Amniotic stem cell (primary cell): Measurements from ENCODE around the gene CSDE1.

Experiments
- DNase-seq: peaks from one replicate; lab custom pipeline; 2025; lab: John Stamatoyannopoulos, UW

CSDE1 gene

GRCh38 chr1:114749835-114750234, 7.9 kb downstream of the CSDE1 start:
- no peak for DNase-seq

DNA sequence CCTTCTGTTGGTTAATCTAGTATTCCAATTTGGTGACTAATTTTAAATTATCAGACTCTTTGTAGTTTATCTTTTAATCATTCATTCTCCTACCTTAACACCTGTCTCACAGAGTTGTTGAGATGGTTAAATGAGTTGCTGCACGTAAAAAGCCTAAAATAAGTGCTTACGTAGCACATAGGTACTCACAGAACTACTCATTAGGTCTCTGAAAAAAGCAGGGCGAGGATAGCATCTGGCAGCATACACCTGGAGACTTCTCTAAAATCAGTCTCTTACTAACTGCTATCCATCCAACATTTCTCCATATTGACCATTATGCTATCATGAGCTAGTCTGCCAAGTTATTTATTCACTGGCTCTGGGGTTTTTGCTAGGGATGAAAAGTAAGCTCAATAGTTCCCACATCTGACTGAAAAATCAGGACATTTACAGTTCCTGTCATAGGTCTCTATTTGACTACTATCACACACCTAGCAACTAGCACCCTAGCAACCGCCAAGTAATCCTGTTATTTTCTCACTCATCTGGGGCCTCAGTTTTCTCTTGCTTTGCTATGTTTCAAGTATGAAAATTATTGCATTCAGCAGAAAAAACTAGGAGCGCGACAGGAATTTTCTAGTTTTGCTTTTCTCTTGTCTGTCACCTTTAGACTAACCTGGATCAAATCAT, 11.2 kb downstream of the CSDE1 start:
- no peak for DNase-seq

GRCh38 chr1:114745291-114745690, 12.5 kb downstream of the CSDE1 start:
- DNase-seq, result no peak

GRCh38 chr1:114741963-114742746, 15.6 kb downstream of the CSDE1 start:
- DNase-seq, result no peak

DNA sequence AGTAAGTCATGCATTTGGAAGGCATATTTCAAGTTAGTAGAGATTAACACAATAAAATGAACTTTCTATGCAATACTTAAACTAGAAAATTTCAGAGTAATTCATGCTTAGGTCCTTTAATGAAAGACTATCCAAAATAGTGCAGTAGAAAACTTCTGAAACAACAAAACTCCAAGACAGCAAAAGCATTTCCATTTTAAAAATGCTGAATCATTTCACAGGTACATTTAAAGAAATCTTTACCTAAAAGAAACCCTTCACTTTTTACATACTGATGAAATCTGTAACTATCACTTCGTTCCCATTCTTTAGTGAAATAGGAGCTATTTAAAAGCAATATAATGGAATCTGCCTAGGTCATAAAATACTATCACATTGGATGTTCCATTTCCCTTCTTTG, 17.5 kb downstream of the CSDE1 start:
- no peak for DNase-seq

DNA sequence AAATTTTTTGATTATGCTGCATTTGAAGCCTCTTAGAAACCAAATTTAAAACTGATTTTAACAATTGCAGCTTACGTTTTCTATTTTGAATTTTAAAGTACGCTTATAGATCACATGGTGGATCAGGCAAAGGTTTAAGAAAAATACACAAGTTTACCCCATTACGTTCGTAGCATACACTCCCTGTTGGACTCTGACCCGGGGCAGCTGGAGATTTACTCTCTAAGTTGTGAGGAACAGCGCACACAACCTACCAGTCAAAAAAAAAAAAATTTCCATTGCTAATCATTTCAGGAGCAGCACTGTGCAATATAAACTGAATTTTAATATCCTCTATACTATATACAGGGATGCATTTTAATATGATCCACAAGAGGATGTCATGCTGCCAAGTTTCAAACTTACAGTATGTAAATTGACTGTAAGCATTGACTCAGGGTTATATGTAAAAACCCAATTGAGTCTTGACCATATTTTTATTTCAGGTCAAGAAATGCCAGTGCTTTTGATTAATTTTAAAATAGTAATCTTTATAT, 20.4 kb downstream of the CSDE1 start:
- no peak for DNase-seq

GRCh38 chr1:114735479-114735878, 22.3 kb downstream of the CSDE1 start:
- no peak for DNase-seq

- DNase-seq, result no peak
Observed at GRCh38 chr1:114729782-114730181, 28.0 kb downstream of the CSDE1 start.

GRCh38 chr1:114728553-114728952, 29.2 kb downstream of the CSDE1 start:
- no peak for DNase-seq

DNA sequence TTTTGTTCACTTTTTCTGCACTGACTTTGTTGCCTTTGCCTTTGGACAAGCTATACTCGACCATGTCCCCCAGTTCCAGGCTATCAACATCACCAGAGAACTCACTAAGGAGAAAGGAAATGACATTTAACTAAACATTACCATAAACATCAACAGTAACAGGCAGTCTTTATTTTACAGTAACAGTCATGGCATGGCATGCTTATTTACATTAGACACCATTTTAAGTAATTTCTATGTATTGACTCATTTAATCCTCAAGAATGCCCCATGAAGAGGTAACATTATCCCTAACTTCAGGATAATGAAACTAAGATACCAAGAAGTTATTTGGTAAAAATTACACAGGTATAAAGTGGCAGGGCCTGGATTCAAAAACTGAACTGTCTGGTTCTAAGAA, 32.6 kb downstream of the CSDE1 start:
- DNase-seq, result no peak

DNA sequence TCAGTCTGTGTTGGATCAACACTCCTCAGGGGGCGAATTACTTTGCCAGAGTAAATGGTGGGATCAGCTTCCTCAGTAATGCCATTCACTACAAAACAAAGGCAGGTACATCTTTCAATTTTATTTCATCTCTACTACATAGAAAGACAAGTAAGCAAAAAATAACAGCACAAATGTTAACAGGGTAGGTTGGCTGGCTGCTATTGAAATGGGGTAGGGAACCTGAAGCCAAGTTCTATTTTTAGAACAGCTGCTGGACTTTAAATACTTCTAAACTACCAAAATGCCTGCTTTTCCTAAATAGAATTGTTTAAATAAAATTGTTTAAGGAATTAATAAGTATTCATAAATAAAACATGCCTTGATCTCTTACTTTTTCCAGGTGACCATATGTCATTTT, 33.9 kb downstream of the CSDE1 start:
- no peak for DNase-seq

GRCh38 chr1:114723457-114723856, 34.3 kb downstream of the CSDE1 start:
- no peak for DNase-seq

- no peak for DNase-seq
Observed at GRCh38 chr1:114720492-114720891, 37.3 kb downstream of the CSDE1 start.

- DNase-seq, result no peak
Observed at GRCh38 chr1:114719424-114719787, 38.4 kb downstream of the CSDE1 start.

DNA sequence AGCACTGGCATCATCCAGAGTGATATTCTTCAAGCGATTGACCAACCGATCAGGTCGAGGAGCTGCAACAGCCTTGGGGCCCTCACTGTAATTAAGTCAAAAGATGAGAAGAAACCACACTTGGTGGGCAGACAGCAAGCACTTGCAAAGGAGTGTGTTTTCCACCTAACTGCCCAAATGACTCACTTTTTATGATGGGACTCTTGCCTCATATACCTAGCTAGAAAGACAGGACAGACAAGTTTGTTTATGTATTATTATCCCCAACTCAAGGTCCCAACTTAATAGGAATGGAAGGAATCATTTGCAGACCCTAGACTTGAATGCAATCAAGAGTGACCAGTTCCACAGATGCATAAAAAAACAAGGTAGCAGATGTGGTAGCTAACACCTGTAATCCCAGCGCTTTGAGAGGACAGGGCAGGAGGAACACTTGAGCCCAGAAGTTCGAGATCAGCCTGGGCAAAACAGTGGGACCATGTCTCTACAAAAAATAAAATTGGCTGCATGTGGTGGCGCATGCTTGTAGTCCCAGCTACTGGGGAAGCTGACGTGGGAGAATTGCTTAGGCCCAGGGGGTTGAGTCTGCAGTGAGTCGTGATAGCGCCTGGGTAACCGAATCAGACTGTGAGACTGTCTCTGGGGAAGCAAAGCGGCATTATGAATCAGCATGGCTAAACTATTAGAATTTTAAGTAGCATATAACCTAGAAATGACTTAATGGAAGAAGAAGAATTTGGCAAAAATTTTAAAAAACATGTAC, 38.9 kb downstream of the CSDE1 start:
- DNase-seq, result peak; percentile 1

DNA sequence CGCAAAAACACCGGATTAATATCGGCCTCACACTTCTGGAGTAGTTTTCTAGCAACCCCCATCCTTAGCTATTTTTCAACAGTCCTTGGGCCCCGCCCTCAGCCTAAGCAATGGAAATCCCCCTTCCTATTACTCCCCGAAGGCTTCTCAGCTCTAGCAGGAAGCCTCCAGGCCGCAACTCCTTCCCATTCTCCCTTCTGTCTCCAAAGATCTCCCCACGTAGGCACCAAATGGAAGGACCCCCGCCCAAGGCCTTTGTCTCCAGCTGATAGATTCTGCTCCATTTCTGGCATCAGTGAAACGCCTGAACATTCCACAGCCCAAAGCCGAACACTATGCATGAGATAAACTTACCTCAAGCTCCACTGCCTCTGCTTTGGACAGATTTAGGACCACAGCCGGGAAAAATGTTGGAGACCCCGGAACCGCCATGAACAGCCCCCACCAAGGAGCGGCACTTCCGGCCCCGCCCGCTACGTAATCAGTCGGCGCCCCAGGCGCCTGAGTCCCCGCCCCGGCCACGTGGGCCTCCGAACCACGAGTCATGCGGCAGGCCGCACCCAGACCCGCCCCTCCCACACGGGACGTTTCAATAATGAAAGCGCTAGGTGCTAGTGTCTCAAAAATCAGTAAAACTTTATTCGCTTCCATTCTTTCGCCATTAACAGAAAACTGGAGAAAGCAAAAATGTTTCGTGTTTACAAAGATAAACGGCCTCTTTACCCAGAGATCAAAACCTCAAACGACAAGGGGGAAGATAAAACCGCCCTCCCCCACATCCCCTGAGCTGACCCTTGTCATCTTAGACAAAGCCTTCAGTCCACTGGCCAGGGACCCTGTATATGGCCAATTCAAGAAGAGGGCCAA, 41.2 kb downstream of the CSDE1 start, which contains the start of gene NRAS:
TSS of gene NRAS (minus strand) at position 468 of the 867 bp plus-strand sequence. CDS start 611 bp downstream, outside the sequence.
- peak; percentile 70 for DNase-seq

DNA sequence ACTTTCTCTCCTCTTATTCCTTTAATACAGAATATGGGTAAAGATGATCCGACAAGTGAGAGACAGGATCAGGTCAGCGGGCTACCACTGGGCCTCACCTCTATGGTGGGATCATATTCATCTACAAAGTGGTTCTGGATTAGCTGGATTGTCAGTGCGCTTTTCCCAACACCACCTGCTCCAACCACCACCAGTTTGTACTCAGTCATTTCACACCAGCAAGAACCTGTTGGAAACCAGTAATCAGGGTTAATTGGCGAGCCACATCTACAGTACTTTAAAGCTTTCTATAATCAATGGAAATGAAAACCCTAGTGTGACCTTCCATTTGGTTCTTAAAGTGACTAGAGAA, 41.9 kb downstream of the CSDE1 start:
- DNase-seq, result no peak

GRCh38 chr1:114712977-114713376, 44.8 kb downstream of the CSDE1 start:
- no peak for DNase-seq

GRCh38 chr1:114710360-114710759, 47.4 kb downstream of the CSDE1 start:
- DNase-seq, result no peak

GRCh38 chr1:114707604-114708003, 50.2 kb downstream of the CSDE1 start:
- DNase-seq, result no peak

GRCh38 chr1:114703242-114703641, 54.5 kb downstream of the CSDE1 start:
- no peak for DNase-seq

DNA sequence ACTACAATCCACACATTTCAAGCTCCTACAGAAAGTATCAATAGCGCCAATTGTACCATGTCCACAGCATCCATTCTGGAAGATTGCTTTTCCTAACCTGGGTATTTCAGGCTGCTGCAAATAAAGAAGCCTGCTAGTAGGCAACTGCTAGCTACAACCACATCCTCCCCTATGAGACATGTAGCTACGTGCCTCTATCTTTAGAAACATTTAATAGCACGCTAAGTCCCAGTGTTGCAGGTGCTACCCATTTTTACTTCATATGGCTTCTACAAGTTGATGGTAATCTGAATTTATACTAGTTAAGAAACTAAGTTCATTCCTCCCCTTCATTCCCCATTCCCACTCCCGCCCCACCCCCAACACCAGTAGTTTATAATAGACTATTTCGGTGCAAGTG, 55.0 kb downstream of the CSDE1 start:
- no peak for DNase-seq
